K562 (cell line): ENCODE measurements around the gene NRM. TPM values are rescaled to one million over a fixed set of nuclear protein-coding genes. Genes with fewer than 3 reads are reported as not detected.

Experiments
- ATAC-seq: fragments of 200-7000 bp; cut with Tn5 transposase; 3 replicates; pipeline ENCODE4 v1.9.1; 2020; ENCODE audit warnings: moderate library complexity
- BruUV-seq: library from RNA; stranded (reverse); fragments of 400-500 nt; replicated peaks from 2 replicates; lab custom pipeline; 2021; lab: Mats Ljungman, UMichigan
- CTCF ChIA-PET: fragments of 300-600 bp; formaldehyde crosslinking; extraction: SDS; loops from one replicate; lab custom pipeline; 2021; ENCODE audit warnings: low intra/inter-chr PET ratio; lab: Yijun Ruan, JAX
- POLR2A ChIA-PET: fragments of 300-600, 350-650 bp; sonication (Branson Sonifier 250); formaldehyde crosslinking; extraction: SDS; loops from one replicate; lab custom pipeline; 2021; ENCODE audit warnings: antibody characterized with exemption, inconsistent platforms; lab: Yijun Ruan, JAX
- DNase-seq, 4 experiments: peaks; one replicate each; pipeline versions ENCODE4 v3.0.0 to v3.0.0-alpha.2; 2011 to 2018; ENCODE audit warnings: low spot score in 3 of 4, mixed read lengths in 3 of 4; ENCODE audit errors: extremely low read depth in 1 of 4
- FAIRE-seq: peaks from 2 replicates; lab custom pipeline; 2011; peaks lifted over from hg19 to GRCh38; lab: Jason Lieb, UNC
- H2AFZ ChIP-seq: 2 replicates; pipeline ENCODE4 v1.6.0; 2011; ENCODE audit warnings: low read depth, low read length, control low read depth, inconsistent platforms
- H3K27ac ChIP-seq: fragments of 200-600 bp; 3 replicates; pipeline ENCODE4 v1.8.0; 2011; ENCODE audit warnings: low read depth, mild to moderate bottlenecking, control low read depth, inconsistent platforms, low read length, moderate library complexity, mixed read lengths; ENCODE audit errors: extremely low read depth
- H3K27me3 ChIP-seq, 2 experiments: fragments of 300-600 bp in 1 of 2; 2 replicates in 1 of 2; 3 replicates in 1 of 2; pipeline versions ENCODE4 v1.6.0 to v1.8.0; 2011; ENCODE audit warnings: inconsistent platforms in 2 of 2, low read length in 2 of 2, mild to moderate bottlenecking in 1 of 2, mixed read lengths in 1 of 2, moderate library complexity in 1 of 2; ENCODE audit not compliant: control insufficient read depth in 2 of 2, insufficient read depth in 2 of 2
- H3K36me3 ChIP-seq: fragments of 300-600 bp; 3 replicates; pipeline ENCODE4 v1.8.0; 2011; ENCODE audit warnings: mild to moderate bottlenecking, low read length, inconsistent platforms; ENCODE audit not compliant: control insufficient read depth, insufficient read depth
- H3K4me1 ChIP-seq, 2 experiments: fragments of 200-600 bp in 1 of 2; replicated peaks in 1 of 2; 2 replicates in 1 of 2; 3 replicates in 1 of 2; pipeline versions ENCODE4 v1.5.1 to v1.8.0; 2011; ENCODE audit warnings: inconsistent platforms in 2 of 2, low read length in 2 of 2, mild to moderate bottlenecking in 1 of 2, mixed read lengths in 1 of 2, moderate library complexity in 1 of 2; ENCODE audit not compliant: control insufficient read depth in 2 of 2, insufficient read depth in 2 of 2
- H3K4me2 ChIP-seq: 2 replicates; pipeline ENCODE4 v1.6.1; 2011; ENCODE audit warnings: low read length, control low read depth, inconsistent platforms, mixed read lengths; ENCODE audit not compliant: insufficient read depth
- H3K4me3 ChIP-seq: fragments of 200-600 bp; sonication (generic), shearing (Covaris generic); 2 replicates; pipeline ENCODE4 v1.5.1; 2016; ENCODE audit warnings: control low read depth, inconsistent platforms
- H3K79me2 ChIP-seq: fragments of 200-600 bp; 3 replicates; pipeline ENCODE4 v1.8.0; 2011; ENCODE audit warnings: low read length, inconsistent platforms; ENCODE audit not compliant: control insufficient read depth, insufficient read depth
- H3K9ac ChIP-seq, 2 experiments: 2 replicates each; pipeline versions ENCODE4 v1.6.0 to v1.6.1; 2011; ENCODE audit warnings: low read depth in 2 of 2, low read length in 2 of 2, control low read depth in 1 of 2, inconsistent platforms in 1 of 2, mild to moderate bottlenecking in 1 of 2, mixed read lengths in 1 of 2; ENCODE audit not compliant: insufficient read depth in 1 of 2
- H3K9me1 ChIP-seq: one replicate; pipeline ENCODE4 v1.6.0; 2011; ENCODE audit warnings: inconsistent platforms, mild to moderate bottlenecking, low read length, moderate library complexity; ENCODE audit not compliant: control insufficient read depth, insufficient read depth
- H3K9me3 ChIP-seq: replicated peaks from 2 replicates; pipeline ENCODE4 v1.5.1; 2011; ENCODE audit warnings: low read depth, low read length, inconsistent platforms; ENCODE audit not compliant: control insufficient read depth, insufficient read depth
- H4K20me1 ChIP-seq: replicated peaks from 2 replicates; pipeline ENCODE4 v1.6.1; 2011; ENCODE audit warnings: low read length, inconsistent platforms, mixed read lengths; ENCODE audit not compliant: control insufficient read depth, insufficient read depth
- BACH1 ChIP-seq: fragments of 200-800 bp; sonication (Bioruptor generic); IDR thresholded peaks from 2 replicates; pipeline ENCODE4 v1.6.1; 2016; ENCODE audit warnings: missing genetic modification characterization, missing compliant biosample characterization
- FOXM1 ChIP-seq, 2 experiments: fragments of 450-650 bp in 1 of 2; sonication (generic) in 1 of 2; formaldehyde crosslinking in 1 of 2; IDR thresholded peaks; 2 replicates each; pipeline versions ENCODE4 v1.6.1 to v1.9.0; 2017 to 2022; ENCODE audit warnings: low read depth in 2 of 2, mild to moderate bottlenecking in 2 of 2, missing genetic modification reagents in 1 of 2, moderate library complexity in 1 of 2
- POU5F1 ChIP-seq: fragments of 150-350 bp; IDR thresholded peaks from 2 replicates; pipeline ENCODE4 v1.6.1; 2014; ENCODE audit warnings: borderline replicate concordance, low read length, low read depth, mild to moderate bottlenecking; ENCODE audit not compliant: partially characterized antibody
- RBM22 ChIP-seq: fragments of 200-400 bp; formaldehyde crosslinking; IDR thresholded peaks from 2 replicates; pipeline ENCODE4 v1.6.1; 2018; ENCODE audit warnings: low read length, low read depth; ENCODE audit not compliant: poor library complexity, severe bottlenecking
- SMAD2 ChIP-seq: fragments of 150-350 bp; IDR thresholded peaks from 2 replicates; pipeline ENCODE4 v1.6.1; 2014; ENCODE audit warnings: low read depth, mild to moderate bottlenecking, low read length
- ZNF212 ChIP-seq: fragments of 450-650 bp; formaldehyde crosslinking; IDR thresholded peaks from 2 replicates; pipeline ENCODE4 v1.4.0; 2020; ENCODE audit warnings: mild to moderate bottlenecking
- ZNF444 ChIP-seq: fragments of 250-450 bp; sonication (Bioruptor Pico); IDR thresholded peaks from 2 replicates; pipeline ENCODE4 v1.4.0; 2020; ENCODE audit warnings: mild to moderate bottlenecking, moderate library complexity
- WGBS: fragments of 100-300 bp; shearing (Covaris generic); methylation state at CpG from one replicate; pipeline ENCODE4 v1.1.6; 2016; ENCODE audit warnings: low coverage, mixed read lengths; ENCODE audit not compliant: insufficient coverage; ENCODE audit errors: missing lambda C conversion rate; 5-methylcytosine and 5-hydroxymethylcytosine counted together
- in situ Hi-C: fragments of 300-500 bp; cut with MboI; formaldehyde crosslinking; loops from 4 replicates; pipeline ENCODE4 v1.15.0; 2018; ENCODE audit warnings: inconsistent platforms, mixed read lengths
- intact Hi-C: fragments of 100-400 bp; cut with micrococcal nuclease; formaldehyde crosslinking; loops from 2 replicates; pipeline ENCODE4 v1.14.2; 2022
- polyA plus RNA-seq, 8 experiments: library from polyadenylated mRNA; depleted of rRNA in 4 of 8; stranded (reverse) in 5 of 8; unstranded in 3 of 8; fragments of >200 nt; fragmentation: Nextera tagmentation in 2 of 8; fragmentation: Illumina TruSeq in 1 of 8; extraction: Ambion mirVana in 2 of 8; extraction: Trizol in 1 of 8; gene quantifications; 2 replicates each; pipeline versions ENCODE4 v1.2.1 to v1.2.3, GENCODE V29; 2011 to 2014; ENCODE audit warnings: inconsistent platforms in 1 of 8, missing spikeins in 1 of 8
- total RNA-seq, 7 experiments: library from RNA; depleted of rRNA in 6 of 7; stranded (reverse); fragments of >200 nt in 6 of 7; fragmentation: Illumina TruSeq in 2 of 7; extraction: Trizol in 2 of 7; gene quantifications; 2 replicates each; pipeline versions ENCODE4 v1.2.1 to v1.2.3, GENCODE V29; 2011 to 2021; ENCODE audit warnings: low replicate concordance in 1 of 7
- TF ChIP-seq, protein P1 (sequence below): fragments of 150-350 bp; IDR thresholded peaks from 2 replicates; pipeline ENCODE4 v1.6.1; 2014; ENCODE audit warnings: low read depth, mild to moderate bottlenecking, low read length, borderline replicate concordance

Gene NRM
- total and polyA plus RNA-seq, 9 of the 15 experiments (the other 6 are each of a cell fraction or from before 2014, with no cell fraction given), result 9.7 to 58.2 (median 18.1) TPM

GRCh38 chr6:30655743-30656094, 35.1 kb downstream of the NRM start:
- Histone ChIP-seq H2AFZ (no peak overlapping the region), H3K27ac (no peak overlapping the region), H3K4me1 (no peaks in the 10 kb centered on the region; a peak in 1 of 5 replicates), H3K9me3 (no peaks in the 10 kb centered on the region), H3K4me3 (no peak overlapping the region), H3K4me2 (no peak overlapping the region), H3K79me2 (no peaks in the 10 kb centered on the region), H3K27me3 (no peaks in the 10 kb centered on the region), H4K20me1 (no peaks in the 10 kb centered on the region), H3K9ac (no peak overlapping the region), H3K36me3 (peaks cover 91% of the 10 kb centered on the region), H3K9me1 (no peaks in the 10 kb centered on the region)
- ChIA-PET POLR2A (interaction anchor here (1.0 to 1.2 kb wide), 2 partner anchors 14 to 27 kb away, joined by 3 to 4 read pairs; no protein-coding TSS in a partner anchor), CTCF (no interaction called here)
- no peak for ATAC-seq
- BruUV-seq, result no TSS peak
- intact Hi-C loops (no loop called here), in situ Hi-C loops (no loop called here)
- WGBS, result 98% methylated on average over 3 of the region's 3 CpGs
- TF ChIP-seq RBM22 (no peak), SMAD2 (no peak), FOXM1 (IDR thresholded peaks at IDR 0.05; ENCODE audit: low read depth) (no peak), FOXM1 (CRISPR knock-in tag; IDR thresholded peaks at IDR 0.05; ENCODE audit: low read depth) (no peak), ZNF212 (CRISPR knock-in tag) (no peak), POU5F1 (no peak), ZNF444 (CRISPR knock-in tag) (no peak), BACH1 (tag) (no peak)
- TF ChIP-seq, protein P1, sequence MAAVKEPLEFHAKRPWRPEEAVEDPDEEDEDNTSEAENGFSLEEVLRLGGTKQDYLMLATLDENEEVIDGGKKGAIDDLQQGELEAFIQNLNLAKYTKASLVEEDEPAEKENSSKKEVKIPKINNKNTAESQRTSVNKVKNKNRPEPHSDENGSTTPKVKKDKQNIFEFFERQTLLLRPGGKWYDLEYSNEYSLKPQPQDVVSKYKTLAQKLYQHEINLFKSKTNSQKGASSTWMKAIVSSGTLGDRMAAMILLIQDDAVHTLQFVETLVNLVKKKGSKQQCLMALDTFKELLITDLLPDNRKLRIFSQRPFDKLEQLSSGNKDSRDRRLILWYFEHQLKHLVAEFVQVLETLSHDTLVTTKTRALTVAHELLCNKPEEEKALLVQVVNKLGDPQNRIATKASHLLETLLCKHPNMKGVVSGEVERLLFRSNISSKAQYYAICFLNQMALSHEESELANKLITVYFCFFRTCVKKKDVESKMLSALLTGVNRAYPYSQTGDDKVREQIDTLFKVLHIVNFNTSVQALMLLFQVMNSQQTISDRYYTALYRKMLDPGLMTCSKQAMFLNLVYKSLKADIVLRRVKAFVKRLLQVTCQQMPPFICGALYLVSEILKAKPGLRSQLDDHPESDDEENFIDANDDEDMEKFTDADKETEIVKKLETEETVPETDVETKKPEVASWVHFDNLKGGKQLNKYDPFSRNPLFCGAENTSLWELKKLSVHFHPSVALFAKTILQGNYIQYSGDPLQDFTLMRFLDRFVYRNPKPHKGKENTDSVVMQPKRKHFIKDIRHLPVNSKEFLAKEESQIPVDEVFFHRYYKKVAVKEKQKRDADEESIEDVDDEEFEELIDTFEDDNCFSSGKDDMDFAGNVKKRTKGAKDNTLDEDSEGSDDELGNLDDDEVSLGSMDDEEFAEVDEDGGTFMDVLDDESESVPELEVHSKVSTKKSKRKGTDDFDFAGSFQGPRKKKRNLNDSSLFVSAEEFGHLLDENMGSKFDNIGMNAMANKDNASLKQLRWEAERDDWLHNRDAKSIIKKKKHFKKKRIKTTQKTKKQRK, result no peak
- no peak for DNase-seq
- FAIRE-seq, result no peak
